RPMI7951 (cell line): Measurements from ENCODE around the gene AGGF1. TPM values are rescaled to one million over a fixed set of nuclear protein-coding genes. Genes with fewer than 3 reads are reported as not detected.
"Not testable (repeated sequence)": the region's sequence is repeated elsewhere in the genome, so short reads cannot be mapped to it uniquely, and the experiment has no call there.

Experiments used
- DNase-seq: peaks from one replicate; pipeline ENCODE4 v3.0.0-alpha.2; 2012; ENCODE audit warnings: low read depth
- total RNA-seq: library from RNA; depleted of rRNA; stranded (reverse); fragments of >200 nt; shearing (Covaris generic); gene quantifications from 2 replicates; pipeline ENCODE4 v1.2.3, GENCODE V29; 2014; rRNA removed

AGGF1 gene
- total RNA-seq: 26.9 and 28.6 TPM in 2 replicates

- peak; percentile 92 for DNase-seq
Measured at GRCh38 chr5:77030097-77031071, at the start of gene AGGF1. Gene AGGF1, plus strand, starts transcription at chr5:77030404. Its CDS starts 363 bp downstream, at chr5:77030767.

- no peak for DNase-seq
Measured at GRCh38 chr5:76980518-76981144, 49.6 kb upstream of the AGGF1 start.

- DNase-seq: no peak
Measured at GRCh38 chr5:76982450-76982849, 47.8 kb upstream of the AGGF1 start.

- peak; percentile 58 for DNase-seq
Measured at GRCh38 chr5:76983468-76983867, 46.7 kb upstream of the AGGF1 start.

- no peak for DNase-seq
Measured at GRCh38 chr5:76986825-76987526, 43.2 kb upstream of the AGGF1 start.

- DNase-seq: no peak
Measured at GRCh38 chr5:76990899-76991459, 39.2 kb upstream of the AGGF1 start.

- DNase-seq: not testable (repeated sequence)
Measured at GRCh38 chr5:76993436-76993835, 36.8 kb upstream of the AGGF1 start.

GRCh38 chr5:76994337-76994736, 35.9 kb upstream of the AGGF1 start:
- no peak for DNase-seq

GRCh38 chr5:76998251-76998650, 32.0 kb upstream of the AGGF1 start:
- DNase-seq: not testable (repeated sequence)

GRCh38 chr5:76999451-76999850, 30.8 kb upstream of the AGGF1 start:
- peak; percentile 87 for DNase-seq

GRCh38 chr5:77003246-77003645, 27.0 kb upstream of the AGGF1 start:
- DNase-seq: peak; percentile 62

GRCh38 chr5:77006124-77006523, 24.1 kb upstream of the AGGF1 start:
- DNase-seq: no peak

GRCh38 chr5:77008413-77008812, 21.8 kb upstream of the AGGF1 start:
- DNase-seq: no peak

- no peak for DNase-seq
Measured at GRCh38 chr5:77010243-77010642, 20.0 kb upstream of the AGGF1 start.

GRCh38 chr5:77011498-77011897, 18.7 kb upstream of the AGGF1 start:
- no peak for DNase-seq

GRCh38 chr5:77012601-77013000, 17.6 kb upstream of the AGGF1 start:
- no peak for DNase-seq

GRCh38 chr5:77015938-77016569, 14.2 kb upstream of the AGGF1 start:
- DNase-seq: peak; percentile 62

- DNase-seq: no peak
Measured at GRCh38 chr5:77016962-77017361, 13.2 kb upstream of the AGGF1 start.

GRCh38 chr5:77017668-77018067, 12.5 kb upstream of the AGGF1 start:
- DNase-seq: no peak

- no peak for DNase-seq
Measured at GRCh38 chr5:77022511-77023417, 7.4 kb upstream of the AGGF1 start.
